Tibial artery (tissue), 4 donors: ENCODE results near the gene ZC3H14.
A peak's percentile ranks its signal among the peaks of the same experiment; 100 is the strongest.

Experiments used
- DNase-seq, 2 donors: peaks; one replicate each; pipeline ENCODE4 v3.0.0-alpha.2; 2019
- H3K27ac ChIP-seq, 2 donors: fragments of 200-600 bp; sonication (generic) in 1 of 2; 1 replicate in 1 of 2; 2 replicates in 1 of 2; pipeline ENCODE4 v1.5.1; 2018 to 2019; ENCODE audit warnings: mild to moderate bottlenecking in 1 of 2
- H3K27me3 ChIP-seq, 2 donors: fragments of 200-600 bp; sonication (generic) in 1 of 2; one replicate each; pipeline versions ENCODE4 v1.5.1 to v1.6.0; 2016 to 2019
- H3K36me3 ChIP-seq, 3 donors: fragments of 200-600 bp; sonication (generic) in 2 of 3; one replicate each; pipeline ENCODE4 v1.5.1; 2016 to 2019; ENCODE audit warnings: mild to moderate bottlenecking in 2 of 3
- H3K4me1 ChIP-seq, 4 donors: fragments of 200-600 bp; sonication (generic) in 2 of 4; 1 replicate in 3 of 4; 2 replicates in 1 of 4; pipeline ENCODE4 v1.5.1; 2016 to 2019
- H3K4me3 ChIP-seq, 2 donors: fragments of 200-600 bp; sonication (generic) in 1 of 2; 1 replicate in 1 of 2; 2 replicates in 1 of 2; pipeline ENCODE4 v1.5.1; 2018 to 2019; ENCODE audit warnings: mild to moderate bottlenecking in 2 of 2
- H3K9me3 ChIP-seq, 3 donors: fragments of 200-600 bp; sonication (generic) in 1 of 3; one replicate each; pipeline ENCODE4 v1.5.1; 2016 to 2019
- intact Hi-C: fragments of 100-400 bp; cut with DNase I; formaldehyde crosslinking; loops from one replicate; pipeline ENCODE4 v1.15.0; 2023; ENCODE audit warnings: low total_unique reads
- TF ChIP-seq, protein P1 (sequence below), 2 experiments: fragments of 200-600 bp in 1 of 2; fragments of 450-650 bp in 1 of 2; IDR thresholded peaks; one replicate each; pipeline ENCODE4 v1.5.1; 2017 to 2019; ENCODE audit warnings: antibody characterized with exemption in 2 of 2, mild to moderate bottlenecking in 1 of 2, moderate library complexity in 1 of 2

ZC3H14 gene

DNA sequence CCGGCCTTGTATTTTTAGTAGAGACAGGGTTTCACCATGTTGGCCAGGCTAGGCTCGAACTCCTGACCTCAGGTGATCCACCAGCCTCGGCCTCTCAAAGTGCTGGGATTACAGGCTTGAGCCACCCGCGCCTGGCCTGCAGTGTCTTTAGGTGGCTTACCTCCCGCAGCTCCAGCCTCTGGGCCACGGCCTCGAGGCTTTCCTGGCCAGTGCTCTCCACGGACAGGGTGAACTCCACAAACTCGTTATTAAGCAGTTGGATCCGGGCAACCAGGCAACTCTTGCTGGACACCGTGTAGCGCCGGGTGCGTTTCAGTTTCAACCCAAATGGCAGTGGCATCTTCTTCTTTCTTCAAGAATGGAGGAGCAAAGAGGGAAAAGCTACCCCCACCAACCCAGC, 12.8 kb upstream of the ZC3H14 start:
- TF ChIP-seq, protein P1, sequence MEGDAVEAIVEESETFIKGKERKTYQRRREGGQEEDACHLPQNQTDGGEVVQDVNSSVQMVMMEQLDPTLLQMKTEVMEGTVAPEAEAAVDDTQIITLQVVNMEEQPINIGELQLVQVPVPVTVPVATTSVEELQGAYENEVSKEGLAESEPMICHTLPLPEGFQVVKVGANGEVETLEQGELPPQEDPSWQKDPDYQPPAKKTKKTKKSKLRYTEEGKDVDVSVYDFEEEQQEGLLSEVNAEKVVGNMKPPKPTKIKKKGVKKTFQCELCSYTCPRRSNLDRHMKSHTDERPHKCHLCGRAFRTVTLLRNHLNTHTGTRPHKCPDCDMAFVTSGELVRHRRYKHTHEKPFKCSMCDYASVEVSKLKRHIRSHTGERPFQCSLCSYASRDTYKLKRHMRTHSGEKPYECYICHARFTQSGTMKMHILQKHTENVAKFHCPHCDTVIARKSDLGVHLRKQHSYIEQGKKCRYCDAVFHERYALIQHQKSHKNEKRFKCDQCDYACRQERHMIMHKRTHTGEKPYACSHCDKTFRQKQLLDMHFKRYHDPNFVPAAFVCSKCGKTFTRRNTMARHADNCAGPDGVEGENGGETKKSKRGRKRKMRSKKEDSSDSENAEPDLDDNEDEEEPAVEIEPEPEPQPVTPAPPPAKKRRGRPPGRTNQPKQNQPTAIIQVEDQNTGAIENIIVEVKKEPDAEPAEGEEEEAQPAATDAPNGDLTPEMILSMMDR (IDR thresholded peaks at IDR 0.05): no peak
- H3K27ac ChIP-seq: no peak overlapping the region
- no peak for DNase-seq
- peaks cover 14 to 61% (median 36%) of the 10 kb centered on the region in 4 donors for H3K4me1 ChIP-seq
- no peaks in the 10 kb centered on the region for H3K27me3 ChIP-seq
- no peak overlapping the region for H3K4me3 ChIP-seq
- intact Hi-C loops: loop anchor here (5.0 kb wide), 1 partner anchor 58 kb away; no protein-coding TSS in a partner anchor
- peaks cover 19 to 51% (median 30%) of the 10 kb centered on the region in 3 donors for H3K36me3 ChIP-seq
- H3K9me3 ChIP-seq: no peaks in the 10 kb centered on the region

DNA sequence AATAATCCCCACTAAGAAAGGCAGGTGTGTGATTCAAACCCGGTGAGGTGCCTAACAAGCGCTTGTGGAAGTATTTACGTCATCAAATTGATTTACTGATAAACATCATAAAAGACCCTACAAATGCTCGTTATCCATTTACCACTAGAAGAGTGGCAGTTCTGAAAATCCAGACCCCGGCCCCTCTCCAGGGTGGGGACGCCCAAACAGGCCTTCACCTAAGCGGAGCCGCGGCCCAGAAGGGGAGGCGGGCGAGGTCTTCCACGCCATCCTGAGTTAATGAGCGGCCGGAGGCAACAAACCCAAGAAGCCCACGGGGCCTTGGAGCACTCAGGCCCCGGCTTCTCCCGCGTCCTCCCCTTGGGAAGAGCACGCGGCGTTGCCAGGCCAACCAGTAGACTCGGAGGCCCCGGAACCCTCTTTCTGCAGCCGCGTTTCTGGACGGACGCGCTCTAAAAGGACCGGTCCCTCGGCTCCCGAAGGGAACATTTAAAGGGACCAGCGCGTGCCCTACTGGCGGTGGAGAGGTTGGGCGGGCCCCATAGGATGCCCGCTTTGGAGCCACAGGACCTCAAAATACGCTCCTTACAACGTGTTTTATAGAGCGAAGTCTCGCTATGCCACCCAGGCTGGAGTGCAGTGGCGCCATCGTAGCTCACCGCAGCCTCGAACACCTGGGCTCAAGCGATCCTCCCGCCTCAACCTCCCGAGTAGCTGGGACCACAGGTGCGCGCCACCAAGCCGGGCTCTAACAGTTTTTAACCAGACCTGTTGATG, 11.6 kb upstream of the ZC3H14 start:
- Histone ChIP-seq H3K9me3 (no peaks in the 10 kb centered on the region), H3K4me3 (peak overlapping the region; percentile 54 to 66), H3K36me3 (peaks cover 16 to 39% (median 24%) of the 10 kb centered on the region in 3 donors), H3K27ac (peak overlapping the region; percentile 69 to 85), H3K4me1 (peaks cover 14 to 65% (median 37%) of the 10 kb centered on the region in 4 donors), H3K27me3 (no peaks in the 10 kb centered on the region)
- TF ChIP-seq, protein P1 (IDR thresholded peaks at IDR 0.05): peak; percentile 46 to 56
- intact Hi-C loops: loop anchor here (5.0 kb wide), 1 partner anchor 59 kb away; no protein-coding TSS in a partner anchor
- DNase-seq: peak; percentile 82 to 88

DNA sequence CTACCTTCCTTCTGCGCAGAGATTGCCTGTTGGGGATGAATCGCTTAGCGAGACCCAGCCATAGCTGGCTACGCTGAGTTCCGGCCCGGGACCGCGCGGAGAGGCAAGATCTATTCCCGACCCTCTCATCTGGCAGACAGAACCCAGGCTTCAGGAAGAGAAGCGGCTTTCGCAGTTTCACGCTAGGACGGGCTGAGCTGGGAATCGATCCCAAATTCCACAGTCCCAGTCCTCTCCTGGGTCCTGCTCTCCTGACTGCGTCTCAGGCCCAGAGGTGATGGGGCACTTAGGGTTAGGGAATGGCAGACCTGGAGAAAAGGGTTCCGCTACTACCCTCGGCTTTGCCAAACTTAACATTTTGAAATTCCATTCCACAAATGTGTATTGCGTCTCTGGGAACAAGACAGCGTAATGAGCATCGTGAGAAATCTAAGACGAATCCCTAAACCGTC, 10.8 kb upstream of the ZC3H14 start:
- H3K9me3 ChIP-seq: no peaks in the 10 kb centered on the region
- H3K4me1 ChIP-seq: peaks cover 14 to 60% (median 37%) of the 10 kb centered on the region in 4 donors
- H3K27me3 ChIP-seq: no peaks in the 10 kb centered on the region
- H3K27ac ChIP-seq: peak overlapping the region; percentile 69 to 85
- TF ChIP-seq, protein P1 (IDR thresholded peaks at IDR 0.05): no peak
- H3K4me3 ChIP-seq: peak overlapping the region; percentile 54 to 66
- intact Hi-C loops: loop anchor here (5.0 kb wide), 1 partner anchor 60 kb away; no protein-coding TSS in a partner anchor
- DNase-seq: no peak
- peaks cover 11 to 32% (median 21%) of the 10 kb centered on the region in 3 donors for H3K36me3 ChIP-seq

DNA sequence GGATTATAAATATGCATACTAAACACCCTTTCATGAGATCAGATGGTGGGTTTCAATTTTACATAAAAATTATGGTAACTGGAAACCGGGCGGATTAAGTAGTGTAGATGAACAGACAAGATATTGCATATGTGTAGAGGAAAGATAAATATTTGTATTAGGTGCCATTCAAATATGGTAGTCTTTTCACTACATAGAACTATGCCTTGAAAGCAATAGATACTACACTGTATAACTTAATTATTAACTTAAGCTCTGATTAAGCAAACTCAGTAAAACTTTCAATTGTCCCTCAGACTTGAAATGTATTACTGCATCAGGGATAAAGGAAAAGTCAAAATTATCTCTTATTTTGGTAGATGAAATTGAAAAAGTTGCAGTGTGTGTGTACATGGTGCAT, 10.0 kb upstream of the ZC3H14 start:
- DNase-seq: no peak
- Histone ChIP-seq H3K27me3 (no peaks in the 10 kb centered on the region), H3K4me1 (peaks cover 14 to 54% (median 35%) of the 10 kb centered on the region in 4 donors), H3K4me3 (peak overlapping the region; percentile 54 to 80), H3K27ac (peak overlapping the region; percentile 69 to 85), H3K36me3 (peaks cover 9 to 23% (median 16%) of the 10 kb centered on the region in 3 donors), H3K9me3 (no peaks in the 10 kb centered on the region)
- TF ChIP-seq, protein P1 (IDR thresholded peaks at IDR 0.05): no peak
- intact Hi-C loops: loop anchor here (5.0 kb wide), 1 partner anchor 61 kb away; no protein-coding TSS in a partner anchor

DNA sequence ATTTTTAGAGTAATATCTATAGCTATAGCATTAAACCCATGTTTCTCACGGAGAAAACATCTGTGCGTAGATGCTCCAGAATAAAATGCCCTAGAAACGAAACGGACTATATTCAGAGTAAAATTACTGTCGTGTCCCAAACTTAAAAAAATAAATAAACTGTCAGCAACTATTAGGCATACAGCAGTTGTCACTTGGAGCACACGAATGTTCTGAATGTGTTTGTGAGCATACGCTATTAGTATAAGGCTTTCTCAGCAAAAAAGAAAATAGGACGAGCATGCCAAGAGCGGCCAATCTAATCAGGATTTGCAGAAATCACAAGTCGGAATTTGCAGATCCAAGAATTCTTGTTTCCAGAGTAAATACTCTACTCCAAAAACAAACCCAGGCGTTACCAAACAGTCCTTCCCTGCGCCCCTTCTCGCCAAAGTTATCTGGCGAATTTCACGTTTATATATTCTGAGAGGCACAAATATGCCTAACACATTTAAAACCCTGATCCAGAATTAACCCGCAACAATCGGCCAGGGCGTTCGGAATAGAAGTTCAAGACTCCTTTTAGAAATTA, 8.9 kb upstream of the ZC3H14 start:
- TF ChIP-seq, protein P1 (IDR thresholded peaks at IDR 0.05): no peak
- Histone ChIP-seq H3K27ac (peak overlapping the region; percentile 85 to 89), H3K4me3 (peak overlapping the region; percentile 80 to 85), H3K36me3 (peaks cover under 1 to 12% (median 11%) of the 10 kb centered on the region in 3 donors), H3K9me3 (no peaks in the 10 kb centered on the region), H3K4me1 (peaks cover 14 to 43% (median 26%) of the 10 kb centered on the region in 4 donors), H3K27me3 (no peaks in the 10 kb centered on the region)
- no peak for DNase-seq
- intact Hi-C loops: loop anchor here (5.0 kb wide), 1 partner anchor 62 kb away; no protein-coding TSS in a partner anchor
